ENCODE measurements around the gene KRT26. TPM values are rescaled to one million over a fixed set of nuclear protein-coding genes. Genes with fewer than 3 reads are reported as not detected.

Gene KRT26
- total RNA-seq (2022) (not detected in 2 replicates), Bru-seq, nascent RNA (not detected), BruChase-seq, experiment 1, labeled RNA remaining after a 6-hour chase (not detected), BruChase-seq, experiment 2, labeled RNA remaining after a 2-hour chase (not detected)
- long read RNA-seq = 0 reads

DNA sequence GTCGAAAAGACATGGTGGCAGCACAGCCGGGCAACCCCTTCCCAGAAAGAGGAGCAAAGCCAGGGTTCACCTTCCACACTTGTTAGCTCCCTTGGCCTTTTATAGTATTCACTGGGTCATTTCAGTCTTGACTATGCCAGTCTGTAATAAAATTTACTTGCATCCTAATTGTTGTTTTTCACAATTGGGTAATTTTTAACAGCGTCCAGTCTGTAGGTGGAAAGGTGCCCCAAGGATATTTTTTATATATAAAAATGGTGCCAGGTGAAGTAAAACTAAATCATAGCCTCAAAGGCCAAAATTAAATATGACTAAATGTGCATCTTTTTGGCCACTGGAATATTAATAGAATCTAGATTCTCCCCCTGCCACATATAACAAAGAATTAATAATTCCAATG is at the start of gene KRT26:
Gene KRT26, minus strand, starts transcription at position 101 of the 400 bp plus-strand sequence. Its CDS starts 88 bp downstream, at position 13.
- no peaks in the 10 kb centered on the region for H3K36me3 Mint-ChIP-seq (ENCODE audit: insufficient read depth, unreplicated experiment)
- H3K4me1 Mint-ChIP-seq (ENCODE audit: insufficient read depth, unreplicated experiment) = no peaks in the 10 kb centered on the region
- no TSS peak for BruUV-seq (replicated peaks)

GRCh38 chr17:40821536-40821935 is 49.5 kb upstream of the KRT26 start:
- peak overlapping the region; percentile 62 for H3K4me3 Mint-ChIP-seq (ENCODE audit: unreplicated experiment)
- TF ChIP-seq, protein P1, sequence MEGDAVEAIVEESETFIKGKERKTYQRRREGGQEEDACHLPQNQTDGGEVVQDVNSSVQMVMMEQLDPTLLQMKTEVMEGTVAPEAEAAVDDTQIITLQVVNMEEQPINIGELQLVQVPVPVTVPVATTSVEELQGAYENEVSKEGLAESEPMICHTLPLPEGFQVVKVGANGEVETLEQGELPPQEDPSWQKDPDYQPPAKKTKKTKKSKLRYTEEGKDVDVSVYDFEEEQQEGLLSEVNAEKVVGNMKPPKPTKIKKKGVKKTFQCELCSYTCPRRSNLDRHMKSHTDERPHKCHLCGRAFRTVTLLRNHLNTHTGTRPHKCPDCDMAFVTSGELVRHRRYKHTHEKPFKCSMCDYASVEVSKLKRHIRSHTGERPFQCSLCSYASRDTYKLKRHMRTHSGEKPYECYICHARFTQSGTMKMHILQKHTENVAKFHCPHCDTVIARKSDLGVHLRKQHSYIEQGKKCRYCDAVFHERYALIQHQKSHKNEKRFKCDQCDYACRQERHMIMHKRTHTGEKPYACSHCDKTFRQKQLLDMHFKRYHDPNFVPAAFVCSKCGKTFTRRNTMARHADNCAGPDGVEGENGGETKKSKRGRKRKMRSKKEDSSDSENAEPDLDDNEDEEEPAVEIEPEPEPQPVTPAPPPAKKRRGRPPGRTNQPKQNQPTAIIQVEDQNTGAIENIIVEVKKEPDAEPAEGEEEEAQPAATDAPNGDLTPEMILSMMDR (IDR thresholded peaks at IDR 0.05; ENCODE audit: unreplicated experiment) = no peak
- ChIA-PET POLR2A (interaction anchor here (0.6 to 12.6 kb wide), 6 partner anchors 10 to 727 kb away, joined by 3 to 352 read pairs (median 6); no protein-coding TSS in a partner anchor), CTCF (interaction anchor here (0.6 kb wide), 1 partner anchor 94 kb away, joined by 3 read pairs; no protein-coding TSS in a partner anchor)
- intact Hi-C loops (cut with micrococcal nuclease) = no loop called here
- DNase-seq (ENCODE audit: unreplicated experiment) = no peak
- H3K4me1 Mint-ChIP-seq (ENCODE audit: insufficient read depth, unreplicated experiment) = peaks cover 32% of the 10 kb centered on the region
- peaks cover 5% of the 10 kb centered on the region for H3K9me3 Mint-ChIP-seq (ENCODE audit: unreplicated experiment)
- peaks cover 49% of the 10 kb centered on the region for H3K36me3 Mint-ChIP-seq (ENCODE audit: insufficient read depth, unreplicated experiment)
- H3K27ac Mint-ChIP-seq (ENCODE audit: low read depth, unreplicated experiment) = peak overlapping the region; percentile 55
- H3K27me3 Mint-ChIP-seq (ENCODE audit: insufficient read depth, unreplicated experiment) = no peaks in the 10 kb centered on the region
- no TSS peak for BruUV-seq (replicated peaks)

More for the DNA sequence above, at the start of gene KRT26:
- TF ChIP-seq, protein P1 (IDR thresholded peaks at IDR 0.05; ENCODE audit: unreplicated experiment) = no peak
- peaks cover 63% of the 10 kb centered on the region for H3K27me3 Mint-ChIP-seq (ENCODE audit: insufficient read depth, unreplicated experiment)
- no peak within 1 kb of the TSS for H3K4me3 Mint-ChIP-seq (ENCODE audit: unreplicated experiment)
- DNase-seq (ENCODE audit: unreplicated experiment) = no peak
- H3K27ac Mint-ChIP-seq (ENCODE audit: low read depth, unreplicated experiment) = no peak within 1 kb of the TSS
- H3K9me3 Mint-ChIP-seq (ENCODE audit: unreplicated experiment) = no peaks in the 10 kb centered on the region
- CTCF ChIA-PET = no interaction called here
- POLR2A ChIA-PET = no interaction called here
- intact Hi-C loops (cut with micrococcal nuclease) = no loop called here

DNA sequence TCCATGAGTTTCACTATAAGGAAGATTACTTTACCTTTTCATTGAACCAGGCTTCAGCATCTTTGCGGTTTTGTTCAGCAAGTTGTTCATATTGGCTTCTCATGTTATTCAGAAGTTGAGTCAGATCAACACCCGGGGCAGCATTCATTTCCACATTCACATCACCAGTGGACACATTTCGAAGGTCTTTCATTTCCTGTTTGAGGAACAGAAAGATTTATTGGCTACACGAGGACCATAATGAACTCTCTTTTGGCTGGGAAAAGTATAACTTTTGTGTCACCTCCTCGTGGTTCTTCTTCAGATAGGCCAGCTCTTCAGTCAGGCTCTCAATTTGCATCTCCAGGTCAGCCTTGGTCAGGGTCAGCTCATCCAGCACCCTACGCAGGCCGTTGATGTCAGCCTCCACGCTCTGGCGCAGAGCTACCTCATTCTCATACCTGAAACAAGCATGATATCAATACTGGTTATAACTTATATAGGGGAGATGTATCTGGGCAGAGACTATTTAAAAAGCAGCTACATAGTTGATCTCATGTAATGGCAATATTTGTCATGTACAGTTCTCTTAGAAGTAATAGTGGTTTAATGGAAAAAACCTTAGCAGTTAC is 48.3 kb upstream of the KRT26 start:
- DNase-seq (ENCODE audit: unreplicated experiment) = no peak
- Mint-ChIP-seq H3K4me1 (ENCODE audit: insufficient read depth, unreplicated experiment) (peaks cover 24% of the 10 kb centered on the region), H3K4me3 (ENCODE audit: unreplicated experiment) (peak overlapping the region; percentile 83), H3K9me3 (ENCODE audit: unreplicated experiment) (no peaks in the 10 kb centered on the region), H3K27me3 (ENCODE audit: insufficient read depth, unreplicated experiment) (no peaks in the 10 kb centered on the region), H3K36me3 (ENCODE audit: insufficient read depth, unreplicated experiment) (peaks cover 49% of the 10 kb centered on the region), H3K27ac (ENCODE audit: low read depth, unreplicated experiment) (peak overlapping the region; percentile 95)
- intact Hi-C loops (cut with micrococcal nuclease) = no loop called here
- CTCF ChIA-PET = interaction anchor here (0.6 to 1.1 kb wide), 3 partner anchors 9 to 846 kb away, joined by 3 read pairs; no protein-coding TSS in a partner anchor
- TF ChIP-seq, protein P1 (IDR thresholded peaks at IDR 0.05; ENCODE audit: unreplicated experiment) = no peak
- POLR2A ChIA-PET = interaction anchor here (0.8 to 6.3 kb wide), 14 partner anchors 9 to 869 kb away, joined by 3 to 235 read pairs (median 8); partner anchors contain the start of genes EIF1, KRT17 and SMARCE1
- BruUV-seq (replicated peaks) = no TSS peak

GRCh38 chr17:40819528-40820125 is 47.6 kb upstream of the KRT26 start:
- peaks cover 49% of the 10 kb centered on the region for H3K36me3 Mint-ChIP-seq (ENCODE audit: insufficient read depth, unreplicated experiment)
- H3K27me3 Mint-ChIP-seq (ENCODE audit: insufficient read depth, unreplicated experiment) = no peaks in the 10 kb centered on the region
- no TSS peak for BruUV-seq (replicated peaks)
- peak overlapping the region; percentile 83 for H3K4me3 Mint-ChIP-seq (ENCODE audit: unreplicated experiment)
- H3K9me3 Mint-ChIP-seq (ENCODE audit: unreplicated experiment) = no peaks in the 10 kb centered on the region
- H3K27ac Mint-ChIP-seq (ENCODE audit: low read depth, unreplicated experiment) = peak overlapping the region; percentile 95
- ChIA-PET POLR2A (interaction anchor here (0.5 to 6.3 kb wide), 29 partner anchors 8 to 870 kb away, joined by 3 to 235 read pairs (median 5); partner anchors contain the start of genes EIF1, KRT15, KRT17 and SMARCE1), CTCF (interaction anchor here (0.6 to 1.1 kb wide), 4 partner anchors 37 to 868 kb away, joined by 3 to 4 read pairs (median 4); no protein-coding TSS in a partner anchor)
- H3K4me1 Mint-ChIP-seq (ENCODE audit: insufficient read depth, unreplicated experiment) = peaks cover 24% of the 10 kb centered on the region
- peak; percentile 23 for DNase-seq (ENCODE audit: unreplicated experiment)
- intact Hi-C loops (cut with micrococcal nuclease) = loop anchor here (1.0 kb wide), 1 partner anchor 35 kb away; no protein-coding TSS in a partner anchor
- TF ChIP-seq, protein P1 (IDR thresholded peaks at IDR 0.05; ENCODE audit: unreplicated experiment) = no peak

Measured in MCF 10A (cell line).